HepG2 (cell line): ENCODE measurements around the gene CCDC14.
"Not testable (repeated sequence)": the region's sequence is repeated elsewhere in the genome, so short reads cannot be mapped to it uniquely, and the experiment has no call there.

Experiments used
- EP300 ChIP-seq, 3 experiments: sonication (generic) in 1 of 3; formaldehyde crosslinking in 1 of 3; IDR thresholded peaks; 2 replicates each; pipeline versions ENCODE4 v1.5.1 to v1.6.1; 2011 to 2020; ENCODE audit warnings: low read depth in 2 of 3, low read length in 2 of 3, borderline replicate concordance in 1 of 3, improper control_type of control experiment in 1 of 3, mild to moderate bottlenecking in 1 of 3, missing genetic modification reagents in 1 of 3, moderate library complexity in 1 of 3
- ETV6 ChIP-seq: sonication (generic); formaldehyde crosslinking; conservative IDR thresholded peaks from 2 replicates; pipeline ENCODE4 v1.4.0; 2020; ENCODE audit warnings: missing genetic modification reagents
- MYC ChIP-seq: sonication (generic); formaldehyde crosslinking; IDR thresholded peaks from 2 replicates; pipeline ENCODE4 v1.9.0; 2021; ENCODE audit warnings: missing genetic modification reagents, borderline replicate concordance
- TOPORS ChIP-seq: sonication (generic); formaldehyde crosslinking; IDR thresholded peaks from 2 replicates; pipeline ENCODE4 v1.8.0; 2023; ENCODE audit warnings: mild to moderate bottlenecking, missing genetic modification reagents
- ZFP1 ChIP-seq: IDR thresholded peaks from 2 replicates; pipeline ENCODE4 v1.6.1; 2016
- TF ChIP-seq, protein P1 (sequence below): sonication (generic); formaldehyde crosslinking; IDR thresholded peaks from 2 replicates; pipeline ENCODE4 v1.5.1; 2020; ENCODE audit warnings: mild to moderate bottlenecking, missing genetic modification reagents, moderate library complexity

- TF ChIP-seq, protein P1, sequence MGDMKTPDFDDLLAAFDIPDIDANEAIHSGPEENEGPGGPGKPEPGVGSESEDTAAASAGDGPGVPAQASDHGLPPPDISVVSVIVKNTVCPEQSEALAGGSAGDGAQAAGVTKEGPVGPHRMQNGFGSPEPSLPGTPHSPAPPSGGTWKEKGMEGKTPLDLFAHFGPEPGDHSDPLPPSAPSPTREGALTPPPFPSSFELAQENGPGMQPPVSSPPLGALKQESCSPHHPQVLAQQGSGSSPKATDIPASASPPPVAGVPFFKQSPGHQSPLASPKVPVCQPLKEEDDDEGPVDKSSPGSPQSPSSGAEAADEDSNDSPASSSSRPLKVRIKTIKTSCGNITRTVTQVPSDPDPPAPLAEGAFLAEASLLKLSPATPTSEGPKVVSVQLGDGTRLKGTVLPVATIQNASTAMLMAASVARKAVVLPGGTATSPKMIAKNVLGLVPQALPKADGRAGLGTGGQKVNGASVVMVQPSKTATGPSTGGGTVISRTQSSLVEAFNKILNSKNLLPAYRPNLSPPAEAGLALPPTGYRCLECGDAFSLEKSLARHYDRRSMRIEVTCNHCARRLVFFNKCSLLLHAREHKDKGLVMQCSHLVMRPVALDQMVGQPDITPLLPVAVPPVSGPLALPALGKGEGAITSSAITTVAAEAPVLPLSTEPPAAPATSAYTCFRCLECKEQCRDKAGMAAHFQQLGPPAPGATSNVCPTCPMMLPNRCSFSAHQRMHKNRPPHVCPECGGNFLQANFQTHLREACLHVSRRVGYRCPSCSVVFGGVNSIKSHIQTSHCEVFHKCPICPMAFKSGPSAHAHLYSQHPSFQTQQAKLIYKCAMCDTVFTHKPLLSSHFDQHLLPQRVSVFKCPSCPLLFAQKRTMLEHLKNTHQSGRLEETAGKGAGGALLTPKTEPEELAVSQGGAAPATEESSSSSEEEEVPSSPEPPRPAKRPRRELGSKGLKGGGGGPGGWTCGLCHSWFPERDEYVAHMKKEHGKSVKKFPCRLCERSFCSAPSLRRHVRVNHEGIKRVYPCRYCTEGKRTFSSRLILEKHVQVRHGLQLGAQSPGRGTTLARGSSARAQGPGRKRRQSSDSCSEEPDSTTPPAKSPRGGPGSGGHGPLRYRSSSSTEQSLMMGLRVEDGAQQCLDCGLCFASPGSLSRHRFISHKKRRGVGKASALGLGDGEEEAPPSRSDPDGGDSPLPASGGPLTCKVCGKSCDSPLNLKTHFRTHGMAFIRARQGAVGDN (CRISPR knock-in tag), result not testable (repeated sequence)
- TF ChIP-seq MYC (CRISPR knock-in tag); EP300 (IDR thresholded peaks at IDR 0.05; ENCODE audit: low read depth in 2 of 2, low read length in 2 of 2); EP300 (CRISPR knock-in tag; IDR thresholded peaks at IDR 0.05; ENCODE audit: borderline replicate concordance); ETV6 (CRISPR knock-in tag); ZFP1 (CRISPR knock-in tag); TOPORS (CRISPR knock-in tag): not testable (repeated sequence)
These were observed 41.5 kb upstream of the CCDC14 start for GRCh38 chr3:124002405-124003079.
